ELR (cell line): ENCODE results near the gene EPHA4.

ENCODE experiments used
- DNase-seq: peaks from one replicate; pipeline ENCODE4 v3.0.0-alpha.2; 2015; ENCODE audit warnings: low read depth

Gene EPHA4

GRCh38 chr2:221392228-221392881, 179.7 kb downstream of the EPHA4 start:
- DNase-seq: no peak

- no peak for DNase-seq
Measured at GRCh38 chr2:221390878-221391277, 181.2 kb downstream of the EPHA4 start.

- no peak for DNase-seq
Measured at GRCh38 chr2:221389904-221390303, 182.2 kb downstream of the EPHA4 start.

GRCh38 chr2:221389421-221389820, 182.7 kb downstream of the EPHA4 start:
- DNase-seq: no peak

- no peak for DNase-seq
Measured at GRCh38 chr2:221388891-221389290, 183.2 kb downstream of the EPHA4 start.

GRCh38 chr2:221385716-221386115, 186.4 kb downstream of the EPHA4 start:
- no peak for DNase-seq

GRCh38 chr2:221381928-221382488, 190.1 kb downstream of the EPHA4 start:
- DNase-seq: no peak

GRCh38 chr2:221380686-221381085, 191.4 kb downstream of the EPHA4 start:
- DNase-seq: no peak

GRCh38 chr2:221380062-221380461, 192.0 kb downstream of the EPHA4 start:
- no peak for DNase-seq

- no peak for DNase-seq
Measured at GRCh38 chr2:221377597-221377996, 194.5 kb downstream of the EPHA4 start.

GRCh38 chr2:221377066-221377465, 195.0 kb downstream of the EPHA4 start:
- no peak for DNase-seq

GRCh38 chr2:221374234-221374633, 197.9 kb downstream of the EPHA4 start:
- DNase-seq: no peak

- no peak for DNase-seq
Measured at GRCh38 chr2:221372907-221373306, 199.2 kb downstream of the EPHA4 start.

- no peak for DNase-seq
Measured at GRCh38 chr2:221372159-221372884, 199.8 kb downstream of the EPHA4 start.

- no peak for DNase-seq
Measured at GRCh38 chr2:221371347-221371746, 200.8 kb downstream of the EPHA4 start.

- no peak for DNase-seq
Measured at GRCh38 chr2:221370857-221371211, 201.3 kb downstream of the EPHA4 start.

GRCh38 chr2:221370076-221370856, 201.8 kb downstream of the EPHA4 start:
- DNase-seq: no peak
